DND-41 (cell line): ENCODE data around the gene SIX2.

Experiments
- ATAC-seq: fragments of 200-7000 bp; cut with Tn5 transposase; 3 replicates; pipeline ENCODE4 v1.9.1; 2021; ENCODE audit warnings: low read depth; ENCODE audit not compliant: insufficient read depth
- DNase-seq: peaks from one replicate; pipeline ENCODE4 v3.0.0-alpha.2; 2020
- H2AFZ ChIP-seq: 2 replicates; pipeline ENCODE4 v1.6.0; 2012; ENCODE audit warnings: low read depth, low read length
- H3K27ac ChIP-seq: 2 replicates; pipeline ENCODE4 v1.5.1; 2012; ENCODE audit warnings: low read length, inconsistent platforms
- H3K27me3 ChIP-seq: fragments of 200-600 bp; sonication (generic); 2 replicates; pipeline ENCODE4 v1.6.0; 2012; ENCODE audit warnings: low read length, mild to moderate bottlenecking, inconsistent platforms; ENCODE audit not compliant: insufficient read depth, poor library complexity
- H3K36me3 ChIP-seq: 2 replicates; pipeline ENCODE4 v1.5.1; 2012; ENCODE audit warnings: low read length, inconsistent platforms; ENCODE audit not compliant: insufficient read depth
- H3K4me1 ChIP-seq: 2 replicates; pipeline ENCODE4 v1.5.1; 2012; ENCODE audit warnings: mild to moderate bottlenecking, low read length; ENCODE audit not compliant: insufficient read depth
- H3K4me2 ChIP-seq: 2 replicates; pipeline ENCODE4 v1.6.0; 2012; ENCODE audit warnings: mild to moderate bottlenecking, moderate library complexity, low read length, inconsistent platforms; ENCODE audit not compliant: insufficient read depth
- H3K4me3 ChIP-seq, 2 experiments: fragments of 200-600 bp in 1 of 2; shearing (Covaris generic) in 1 of 2; 2 replicates each; pipeline ENCODE4 v1.5.1; 2012 to 2016; ENCODE audit warnings: inconsistent platforms in 2 of 2, low read length in 2 of 2, mild to moderate bottlenecking in 2 of 2, low read depth in 1 of 2, moderate library complexity in 1 of 2
- H3K79me2 ChIP-seq: 2 replicates; pipeline ENCODE4 v1.6.0; 2012; ENCODE audit warnings: low read length, inconsistent platforms; ENCODE audit not compliant: insufficient read depth
- H3K9ac ChIP-seq: 2 replicates; pipeline ENCODE4 v1.6.0; 2012; ENCODE audit warnings: low read depth, mild to moderate bottlenecking, inconsistent platforms, low read length, moderate library complexity
- H3K9me3 ChIP-seq: 2 replicates; pipeline ENCODE4 v1.5.1; 2012; ENCODE audit warnings: low read length, moderate library complexity, mild to moderate bottlenecking, inconsistent platforms; ENCODE audit not compliant: insufficient read depth, severe bottlenecking
- H4K20me1 ChIP-seq: 2 replicates; pipeline ENCODE4 v1.6.0; 2012; ENCODE audit warnings: low read length; ENCODE audit not compliant: insufficient read depth
- EZH2 ChIP-seq: IDR thresholded peaks from 3 replicates; pipeline ENCODE4 v1.6.1; 2012; ENCODE audit warnings: borderline replicate concordance, low read depth, mild to moderate bottlenecking, moderate library complexity, low read length, inconsistent platforms; ENCODE audit not compliant: severe bottlenecking
- TF ChIP-seq, protein P1 (sequence below): IDR thresholded peaks from 2 replicates; pipeline ENCODE4 v1.5.1; 2012; ENCODE audit warnings: borderline replicate concordance, low read length, moderate library complexity, mild to moderate bottlenecking; ENCODE audit not compliant: poor library complexity, severe bottlenecking; ENCODE audit errors: extremely low read depth

Gene SIX2

DNA sequence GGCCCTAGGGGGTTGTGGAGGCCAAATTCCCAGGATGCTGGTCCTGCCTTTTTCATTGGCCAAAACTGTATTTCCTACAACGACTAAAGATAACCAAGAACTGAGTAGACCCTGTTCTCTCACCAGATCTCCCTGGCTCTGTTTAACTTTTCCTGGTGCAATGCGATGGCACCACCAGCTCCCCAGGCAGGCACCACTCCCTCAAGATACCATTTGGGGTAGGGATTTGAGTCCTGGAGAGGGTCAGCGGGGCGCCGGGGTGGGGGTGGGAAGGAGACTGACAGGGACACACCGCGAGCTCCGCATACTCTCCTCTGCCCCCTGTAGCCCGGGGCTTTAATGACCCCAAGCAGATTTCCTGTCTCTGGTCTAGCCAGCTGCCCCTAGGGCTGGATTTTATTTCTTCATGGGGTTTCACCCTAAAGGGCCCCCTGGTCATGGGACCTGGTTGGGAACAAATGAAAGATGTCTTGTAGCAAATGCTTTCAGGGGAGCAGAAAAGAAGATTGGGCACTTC is 7.3 kb downstream of the SIX2 start:
- H2AFZ ChIP-seq: no peak overlapping the region
- DNase-seq (no peak), ATAC-seq (no peak)
- no peak for TF ChIP-seq EZH2
- TF ChIP-seq, protein P1, sequence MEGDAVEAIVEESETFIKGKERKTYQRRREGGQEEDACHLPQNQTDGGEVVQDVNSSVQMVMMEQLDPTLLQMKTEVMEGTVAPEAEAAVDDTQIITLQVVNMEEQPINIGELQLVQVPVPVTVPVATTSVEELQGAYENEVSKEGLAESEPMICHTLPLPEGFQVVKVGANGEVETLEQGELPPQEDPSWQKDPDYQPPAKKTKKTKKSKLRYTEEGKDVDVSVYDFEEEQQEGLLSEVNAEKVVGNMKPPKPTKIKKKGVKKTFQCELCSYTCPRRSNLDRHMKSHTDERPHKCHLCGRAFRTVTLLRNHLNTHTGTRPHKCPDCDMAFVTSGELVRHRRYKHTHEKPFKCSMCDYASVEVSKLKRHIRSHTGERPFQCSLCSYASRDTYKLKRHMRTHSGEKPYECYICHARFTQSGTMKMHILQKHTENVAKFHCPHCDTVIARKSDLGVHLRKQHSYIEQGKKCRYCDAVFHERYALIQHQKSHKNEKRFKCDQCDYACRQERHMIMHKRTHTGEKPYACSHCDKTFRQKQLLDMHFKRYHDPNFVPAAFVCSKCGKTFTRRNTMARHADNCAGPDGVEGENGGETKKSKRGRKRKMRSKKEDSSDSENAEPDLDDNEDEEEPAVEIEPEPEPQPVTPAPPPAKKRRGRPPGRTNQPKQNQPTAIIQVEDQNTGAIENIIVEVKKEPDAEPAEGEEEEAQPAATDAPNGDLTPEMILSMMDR: no peak
- H3K4me2 ChIP-seq: no peak overlapping the region
- no peaks in the 10 kb centered on the region for H3K36me3 ChIP-seq
- H3K9ac ChIP-seq: no peak overlapping the region
- H3K27me3 ChIP-seq: no peaks in the 10 kb centered on the region
- no peak overlapping the region for H3K27ac ChIP-seq
- no peaks in the 10 kb centered on the region for H3K9me3 ChIP-seq
- H3K4me3 ChIP-seq: no peak overlapping the region
- no peaks in the 10 kb centered on the region for H3K4me1 ChIP-seq
- H3K79me2 ChIP-seq: no peaks in the 10 kb centered on the region
- no peaks in the 10 kb centered on the region for H4K20me1 ChIP-seq

GRCh38 chr2:45000921-45001868 is 8.1 kb downstream of the SIX2 start:
- ATAC-seq (no peak), DNase-seq (no peak)
- Histone ChIP-seq H3K79me2 (no peaks in the 10 kb centered on the region), H3K4me2 (no peak overlapping the region), H2AFZ (no peak overlapping the region), H3K4me3 (no peak overlapping the region), H3K27me3 (no peaks in the 10 kb centered on the region), H3K9me3 (no peaks in the 10 kb centered on the region), H4K20me1 (no peaks in the 10 kb centered on the region), H3K9ac (no peak overlapping the region), H3K36me3 (no peaks in the 10 kb centered on the region), H3K4me1 (no peaks in the 10 kb centered on the region), H3K27ac (no peak overlapping the region)
- no peak for TF ChIP-seq EZH2
- TF ChIP-seq, protein P1: no peak

DNA sequence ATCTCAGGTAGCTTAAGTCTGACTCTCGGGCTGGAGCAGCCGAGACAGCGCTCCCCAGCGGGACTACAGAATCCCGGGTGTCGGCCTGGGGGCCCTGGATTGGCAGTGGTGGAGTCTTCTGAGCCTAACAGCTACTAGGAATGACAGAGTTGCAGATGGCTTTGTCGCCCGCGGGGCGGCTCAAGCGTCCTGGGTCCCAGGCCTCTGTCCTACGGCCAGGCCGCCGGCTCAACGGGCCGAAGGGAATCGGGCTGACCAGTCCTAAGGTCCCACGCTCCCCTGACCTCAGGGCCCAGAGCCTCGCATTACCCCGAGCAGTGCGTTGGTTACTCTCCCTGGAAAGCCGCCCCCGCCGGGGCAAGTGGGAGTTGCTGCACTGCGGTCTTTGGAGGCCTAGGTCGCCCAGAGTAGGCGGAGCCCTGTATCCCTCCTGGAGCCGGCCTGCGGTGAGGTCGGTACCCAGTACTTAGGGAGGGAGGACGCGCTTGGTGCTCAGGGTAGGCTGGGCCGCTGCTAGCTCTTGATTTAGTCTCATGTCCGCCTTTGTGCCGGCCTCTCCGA is 8.8 kb downstream of the SIX2 start:
- Histone ChIP-seq H3K9ac (no peak overlapping the region), H3K27ac (no peak overlapping the region), H3K9me3 (no peaks in the 10 kb centered on the region), H3K27me3 (no peaks in the 10 kb centered on the region), H3K4me2 (no peak overlapping the region), H3K4me3 (no peak overlapping the region), H2AFZ (no peak overlapping the region), H4K20me1 (no peaks in the 10 kb centered on the region), H3K4me1 (no peaks in the 10 kb centered on the region), H3K36me3 (no peaks in the 10 kb centered on the region), H3K79me2 (no peaks in the 10 kb centered on the region)
- no peak for DNase-seq
- TF ChIP-seq, protein P1: no peak
- TF ChIP-seq EZH2: no peak
- ATAC-seq: no peak
